Adrenal gland (tissue), 12 donors: ENCODE results near the gene GDAP2. TPM values are rescaled to one million over a fixed set of nuclear protein-coding genes. Genes with fewer than 3 reads are reported as not detected.

Experiments
- DNase-seq, 7 donors: peaks; one replicate each; pipeline ENCODE4 v3.0.0-alpha.2; 2019 to 2020
- H3K27ac ChIP-seq, 5 donors: fragments of 200-600 bp; sonication (generic) in 4 of 5; 1 replicate in 3 of 5; 2 replicates in 2 of 5; pipeline versions ENCODE4 v1.5.1 to v1.8.0; 2016 to 2020; ENCODE audit warnings: mild to moderate bottlenecking in 1 of 5
- H3K27me3 ChIP-seq: fragments of 200-600 bp; 2 replicates; pipeline ENCODE4 v1.8.0; 2021
- H3K36me3 ChIP-seq, 2 donors: fragments of 200-600 bp; replicated peaks in 1 of 2; 1 replicate in 1 of 2; 2 replicates in 1 of 2; pipeline versions ENCODE4 v1.5.1 to v1.8.0; 2018 to 2022
- H3K4me1 ChIP-seq, 2 donors: fragments of 200-600 bp; replicated peaks in 1 of 2; 1 replicate in 1 of 2; 2 replicates in 1 of 2; pipeline versions ENCODE4 v1.5.1 to v1.8.0; 2018 to 2021
- H3K4me3 ChIP-seq, 4 donors: fragments of 200-600 bp; sonication (generic) in 3 of 4; one replicate each; pipeline ENCODE4 v1.5.1; 2016 to 2018
- H3K9me3 ChIP-seq, 3 donors: fragments of 200-600 bp; sonication (generic) in 1 of 3; replicated peaks in 1 of 3; 1 replicate in 2 of 3; 2 replicates in 1 of 3; pipeline versions ENCODE4 v1.5.1 to v1.8.0; 2016 to 2021
- POLR2A ChIP-seq, 2 donors: fragments of 450-650 bp; IDR thresholded peaks; one replicate each; pipeline ENCODE4 v1.6.1; 2017; ENCODE audit warnings: antibody characterized with exemption in 2 of 2, mild to moderate bottlenecking in 2 of 2, moderate library complexity in 1 of 2
- WGBS, 4 donors: extraction: QIAGEN DNeasy Blood & Tissue Kit in 2 of 4; methylation state at CpG; one replicate each; pipeline versions ENCODE4 v1.1.5 to v1.1.7; 2013 to 2017; 5-methylcytosine and 5-hydroxymethylcytosine counted together
- intact Hi-C, 2 donors: fragments of 100-400 bp; cut with DNase I; formaldehyde crosslinking; loops; one replicate each; pipeline versions ENCODE4 v1.14.1 to v1.15.0; 2022 to 2023
- polyA plus RNA-seq, 3 donors: library from polyadenylated mRNA; stranded (reverse); fragments of 200-250 nt in 2 of 3; fragments of 350-450 nt in 1 of 3; fragmentation: Illumina TruSeq in 1 of 3; extraction: RNeasy Lipid Tissue Mini Kit (QIAGEN cat#74804) in 1 of 3; gene quantifications; one replicate each; pipeline ENCODE4 v1.2.3, GENCODE V29; 2013 to 2014
- total RNA-seq, 9 donors: library from RNA; depleted of rRNA in 4 of 9; stranded (reverse); fragments of >200 nt in 4 of 9; fragments of 120-200 nt in 1 of 9; fragmentation: NEBNext Ultra II Directional in 1 of 9; extraction: Animal tissue kit (Norgen Biotek cat#: 25700) in 1 of 9; gene quantifications; one replicate each; pipeline versions ENCODE4 v1.1.0 to v1.2.4, GENCODE V29; 2013 to 2023
- TF ChIP-seq, protein P1 (sequence below), 6 experiments: fragments of 450-650 bp in 4 of 6; fragments of 200-600 bp in 2 of 6; sonication (generic) in 1 of 6; IDR thresholded peaks; 1 replicate in 5 of 6; 2 replicates in 1 of 6; pipeline versions ENCODE4 v1.5.1 to v1.8.0; 2016 to 2021; ENCODE audit warnings: antibody characterized with exemption in 6 of 6, mild to moderate bottlenecking in 2 of 6, moderate library complexity in 1 of 6
- donor health status: healthy with polysubstance abuse.
- donor health status: Bipolar disorder and iron deficiency.
- donor health status: DM: yes; HTN: yes; CAD: no.
- donor health status: DM: no; HTN: no; CAD: no.
- donor health status: DM: no; HTN: no; CAD: no.
- donor health status: DM: yes; HTN: yes; CAD: no.

GDAP2 gene
- total and polyA plus RNA-seq, 12 donors, result 2.2 to 34.2 (median 22.4) TPM

DNA sequence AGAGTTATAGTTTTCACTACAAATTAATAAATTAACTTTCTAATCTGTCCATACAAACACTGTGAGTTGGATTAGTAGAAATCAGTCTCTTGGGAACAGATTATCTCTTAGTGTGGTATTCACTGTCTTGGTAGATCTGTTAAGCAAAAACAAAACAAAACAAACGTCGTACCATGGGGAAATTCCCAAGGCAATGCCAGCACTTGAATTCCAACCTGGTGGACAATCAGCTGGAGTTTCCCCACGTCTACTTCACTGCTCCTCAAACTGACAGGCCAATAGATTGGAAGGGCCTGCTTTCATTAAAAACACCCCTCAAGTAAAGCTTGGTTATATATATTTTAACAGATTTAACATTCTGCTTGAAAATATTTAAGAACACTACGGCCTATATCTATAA is 31.9 kb downstream of the GDAP2 start:
- no peak for TF ChIP-seq POLR2A (IDR thresholded peaks at IDR 0.05)
- TF ChIP-seq, protein P1, sequence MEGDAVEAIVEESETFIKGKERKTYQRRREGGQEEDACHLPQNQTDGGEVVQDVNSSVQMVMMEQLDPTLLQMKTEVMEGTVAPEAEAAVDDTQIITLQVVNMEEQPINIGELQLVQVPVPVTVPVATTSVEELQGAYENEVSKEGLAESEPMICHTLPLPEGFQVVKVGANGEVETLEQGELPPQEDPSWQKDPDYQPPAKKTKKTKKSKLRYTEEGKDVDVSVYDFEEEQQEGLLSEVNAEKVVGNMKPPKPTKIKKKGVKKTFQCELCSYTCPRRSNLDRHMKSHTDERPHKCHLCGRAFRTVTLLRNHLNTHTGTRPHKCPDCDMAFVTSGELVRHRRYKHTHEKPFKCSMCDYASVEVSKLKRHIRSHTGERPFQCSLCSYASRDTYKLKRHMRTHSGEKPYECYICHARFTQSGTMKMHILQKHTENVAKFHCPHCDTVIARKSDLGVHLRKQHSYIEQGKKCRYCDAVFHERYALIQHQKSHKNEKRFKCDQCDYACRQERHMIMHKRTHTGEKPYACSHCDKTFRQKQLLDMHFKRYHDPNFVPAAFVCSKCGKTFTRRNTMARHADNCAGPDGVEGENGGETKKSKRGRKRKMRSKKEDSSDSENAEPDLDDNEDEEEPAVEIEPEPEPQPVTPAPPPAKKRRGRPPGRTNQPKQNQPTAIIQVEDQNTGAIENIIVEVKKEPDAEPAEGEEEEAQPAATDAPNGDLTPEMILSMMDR (IDR thresholded peaks at IDR 0.05), result no peak
- H3K9me3 ChIP-seq, result no peaks in the 10 kb centered on the region
- peaks cover 0 to 7% of the 10 kb centered on the region in 2 donors for H3K4me1 ChIP-seq
- intact Hi-C loops, result loop anchor here in 1 of 2 donors (10.0 kb wide), 1 partner anchor 363 kb away; no protein-coding TSS in a partner anchor
- peaks cover 0 to 32% of the 10 kb centered on the region in 2 donors for H3K36me3 ChIP-seq
- H3K27me3 ChIP-seq, result no peaks in the 10 kb centered on the region
- 58 to 61% (median 60%) methylated on average over 4 of the region's 4 CpGs for WGBS, 4 donors
- DNase-seq, result no peak
- no peak overlapping the region for H3K27ac ChIP-seq
- H3K4me3 ChIP-seq, result no peak overlapping the region

DNA sequence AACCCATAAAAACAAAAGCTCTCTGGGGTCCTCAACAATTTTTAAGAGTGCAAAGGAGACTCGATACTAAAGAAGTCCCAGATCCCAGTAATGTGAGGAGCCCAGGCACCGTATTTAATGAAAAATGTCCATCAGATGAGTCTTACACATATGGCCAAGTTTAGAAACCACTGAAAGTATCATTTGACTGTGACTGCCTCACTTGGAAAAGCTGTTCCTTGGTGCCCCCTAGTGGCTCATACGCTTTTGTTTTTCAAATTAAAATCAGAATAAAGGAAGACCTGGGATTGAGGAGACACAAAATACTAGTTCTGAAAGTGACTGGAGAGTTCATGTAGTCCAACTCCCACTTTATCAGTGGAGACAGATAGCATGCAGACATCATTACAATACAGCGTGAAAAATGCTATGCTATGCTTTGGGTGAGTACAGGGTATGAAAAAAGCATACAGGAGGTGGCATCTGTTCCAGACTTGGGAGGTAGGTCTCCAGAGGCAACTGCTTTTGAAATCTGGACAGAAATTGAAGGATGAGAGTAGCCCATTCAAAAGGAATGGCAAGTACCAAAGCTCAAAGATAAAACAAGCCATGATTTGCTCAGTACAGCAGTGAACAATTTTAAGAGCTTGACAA is 33.8 kb downstream of the GDAP2 start:
- Histone ChIP-seq H3K27me3 (no peaks in the 10 kb centered on the region), H3K9me3 (no peaks in the 10 kb centered on the region), H3K4me3 (no peak overlapping the region), H3K27ac (no peak overlapping the region), H3K4me1 (peaks cover 0 to 7% of the 10 kb centered on the region in 2 donors), H3K36me3 (peaks cover 0 to 32% of the 10 kb centered on the region in 2 donors)
- 10 to 28% (median 23%) methylated on average over 4 of the region's 4 CpGs for WGBS, 4 donors
- intact Hi-C loops, result loop anchor here in 1 of 2 donors (10.0 kb wide), 1 partner anchor 361 kb away; no protein-coding TSS in a partner anchor
- TF ChIP-seq, protein P1 (IDR thresholded peaks at IDR 0.05), result peak; percentile 55 to 81 (median 67)
- TF ChIP-seq POLR2A (IDR thresholded peaks at IDR 0.05), result no peak
- peak; percentile 64 to 87 (median 71) for DNase-seq

DNA sequence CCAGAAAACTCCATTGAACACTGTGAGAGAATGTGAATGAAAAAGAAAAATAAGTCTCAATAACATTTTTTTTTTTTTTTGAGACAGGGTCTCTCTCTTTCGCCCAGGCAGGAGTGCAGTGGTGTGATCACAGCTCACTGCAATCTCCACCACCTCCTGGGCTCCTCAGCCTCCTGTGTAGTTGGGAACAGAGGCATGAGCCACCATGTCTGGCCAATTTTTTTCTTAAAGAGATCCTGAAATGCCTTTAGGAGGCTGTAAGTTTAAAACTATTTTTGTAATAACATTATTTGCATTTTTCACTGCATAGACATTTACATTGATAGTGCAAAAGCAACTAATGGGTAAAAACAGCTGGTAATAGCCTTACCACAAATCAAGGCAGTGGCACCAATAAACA is 35.3 kb downstream of the GDAP2 start:
- WGBS, 4 donors, result 90 to 100% (median 96%) methylated on average over 1 of the region's 1 CpG
- intact Hi-C loops, result loop anchor here in 1 of 2 donors (10.0 kb wide), 1 partner anchor 359 kb away; no protein-coding TSS in a partner anchor
- no peak for TF ChIP-seq POLR2A (IDR thresholded peaks at IDR 0.05)
- TF ChIP-seq, protein P1 (IDR thresholded peaks at IDR 0.05), result no peak
- peaks cover 0 to 27% of the 10 kb centered on the region in 2 donors for H3K36me3 ChIP-seq
- no peak overlapping the region for H3K27ac ChIP-seq
- no peak overlapping the region for H3K4me3 ChIP-seq
- DNase-seq, result no peak
- peaks cover 0 to 7% of the 10 kb centered on the region in 2 donors for H3K4me1 ChIP-seq
- no peaks in the 10 kb centered on the region for H3K9me3 ChIP-seq
- no peaks in the 10 kb centered on the region for H3K27me3 ChIP-seq

DNA sequence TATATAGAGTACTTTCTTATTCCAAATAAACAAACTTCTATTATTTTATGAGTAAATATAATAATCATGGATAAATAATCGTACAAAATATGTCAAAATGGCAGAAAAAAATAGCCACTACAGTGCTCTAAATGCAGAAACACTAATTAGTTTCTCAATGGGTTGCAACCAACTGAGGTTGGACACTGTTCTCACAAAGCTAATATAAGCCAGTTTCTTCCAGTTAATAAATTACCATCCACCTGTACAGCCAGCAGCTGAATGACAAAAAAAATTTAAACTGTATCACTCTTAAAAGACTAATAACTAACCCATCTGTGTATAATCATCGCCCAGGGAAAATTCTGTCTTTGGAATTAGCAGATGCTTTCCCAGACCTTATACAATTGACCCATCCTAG is 36.9 kb downstream of the GDAP2 start:
- peaks cover 0 to 13% of the 10 kb centered on the region in 2 donors for H3K36me3 ChIP-seq
- no peak overlapping the region for H3K4me3 ChIP-seq
- peaks cover 0 to 7% of the 10 kb centered on the region in 2 donors for H3K4me1 ChIP-seq
- no peak for DNase-seq
- H3K27me3 ChIP-seq, result no peaks in the 10 kb centered on the region
- intact Hi-C loops, result loop anchor here in 1 of 2 donors (10.0 kb wide), 1 partner anchor 358 kb away; no protein-coding TSS in a partner anchor
- H3K9me3 ChIP-seq, result no peaks in the 10 kb centered on the region
- no peak overlapping the region for H3K27ac ChIP-seq
- TF ChIP-seq, protein P1 (IDR thresholded peaks at IDR 0.05), result no peak
- no peak for TF ChIP-seq POLR2A (IDR thresholded peaks at IDR 0.05)
- 93 to 97% (median 95%) methylated on average over 2 of the region's 2 CpGs for WGBS, 4 donors
